Endometrial microvascular endothelial cells (primary cell): ENCODE data around the gene MCAT. TPM values are rescaled to one million over a fixed set of nuclear protein-coding genes. Genes with fewer than 3 reads are reported as not detected.

Experiments
- in situ Hi-C: cut with HindIII; loops from 2 replicates; pipeline ENCODE4 v1.10.0; 2017; ENCODE audit warnings: low sequenced_read_pairs, low pct_unique_long_range_greater_than_20kb; ENCODE audit errors: inconsistent ontology term
- total RNA-seq: library from RNA; depleted of rRNA; stranded (reverse); fragments of >200 nt; gene quantifications from one replicate; pipeline ENCODE4 v1.2.3, GENCODE V29; 2015; ENCODE audit errors: inconsistent ontology term

Gene MCAT
- total RNA-seq: 35.1 TPM

DNA sequence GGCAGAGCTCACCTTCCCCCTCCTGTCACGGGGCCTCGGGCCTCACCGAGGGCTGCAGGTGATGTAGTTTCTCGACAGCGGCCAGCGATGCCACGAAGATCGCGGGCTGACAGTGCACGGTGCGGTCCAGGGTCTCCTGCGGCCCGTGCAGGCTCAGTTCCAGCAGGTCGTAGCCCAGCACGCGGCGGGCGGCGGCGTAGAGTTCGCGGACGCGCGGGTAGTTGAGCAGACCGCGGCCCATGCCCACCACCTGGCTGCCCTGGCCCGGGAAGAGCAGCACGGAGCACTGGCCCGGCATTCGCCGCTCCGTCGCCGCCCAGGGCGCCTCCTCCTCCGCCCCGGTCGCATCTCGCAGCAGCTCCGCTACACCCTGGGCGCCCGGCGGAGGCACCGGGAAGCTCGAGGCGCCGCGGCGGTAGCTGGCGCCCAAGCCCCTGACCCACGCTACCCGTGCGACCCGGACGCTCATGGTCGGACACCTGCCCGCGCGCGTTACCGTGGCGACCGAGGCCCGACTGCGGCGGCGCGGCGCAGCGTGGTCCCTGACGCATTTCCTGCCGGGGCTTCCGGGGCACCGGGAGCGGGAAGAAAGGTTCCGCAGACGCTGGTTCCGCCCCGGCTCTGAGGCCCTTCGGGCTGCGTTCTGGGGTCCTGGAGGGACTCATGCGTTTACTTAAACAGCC lies at the start of gene MCAT:
MCAT (minus strand) TSS at position 519 of the 683 bp plus-strand sequence; CDS start at position 469, 50 bp downstream.
- in situ Hi-C loops: no loop called here

GRCh38 chr22:43191831-43192230 lies 48.6 kb upstream of the MCAT start:
- in situ Hi-C loops: no loop called here

DNA sequence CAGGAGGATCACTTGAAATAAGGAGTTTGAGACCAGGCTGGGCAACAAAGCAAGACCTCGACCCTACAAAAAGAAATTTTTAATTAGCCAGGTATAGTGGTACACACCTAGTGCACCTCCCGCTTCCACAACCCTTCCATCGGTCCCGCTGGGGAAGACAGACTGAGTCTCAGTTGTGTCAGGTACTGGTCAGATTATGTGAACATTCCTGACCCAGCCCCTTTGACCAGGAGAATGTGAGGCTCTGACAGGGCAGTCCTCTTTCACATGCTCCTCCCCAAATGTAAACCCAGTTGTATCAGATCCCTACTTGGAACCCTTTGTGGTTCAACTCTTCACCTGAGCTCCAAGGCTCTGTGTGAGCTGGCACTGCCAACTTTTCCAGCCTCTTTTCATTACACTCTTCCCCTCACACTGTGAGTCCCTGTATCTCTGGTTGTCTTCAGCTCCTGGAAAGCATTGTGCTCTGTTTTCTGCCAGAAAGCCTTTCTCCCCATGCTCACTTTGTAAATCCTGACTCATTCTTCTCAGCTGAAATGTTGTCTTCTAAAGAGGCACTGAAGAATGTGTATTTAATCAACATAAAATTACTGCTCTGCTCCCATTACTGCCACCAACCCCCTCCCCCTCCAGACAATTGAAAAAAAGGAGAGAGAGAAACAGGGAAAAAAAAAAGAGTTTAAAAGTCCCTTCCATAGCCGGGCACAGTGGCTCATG lies 45.8 kb upstream of the MCAT start:
- in situ Hi-C loops: no loop called here

DNA sequence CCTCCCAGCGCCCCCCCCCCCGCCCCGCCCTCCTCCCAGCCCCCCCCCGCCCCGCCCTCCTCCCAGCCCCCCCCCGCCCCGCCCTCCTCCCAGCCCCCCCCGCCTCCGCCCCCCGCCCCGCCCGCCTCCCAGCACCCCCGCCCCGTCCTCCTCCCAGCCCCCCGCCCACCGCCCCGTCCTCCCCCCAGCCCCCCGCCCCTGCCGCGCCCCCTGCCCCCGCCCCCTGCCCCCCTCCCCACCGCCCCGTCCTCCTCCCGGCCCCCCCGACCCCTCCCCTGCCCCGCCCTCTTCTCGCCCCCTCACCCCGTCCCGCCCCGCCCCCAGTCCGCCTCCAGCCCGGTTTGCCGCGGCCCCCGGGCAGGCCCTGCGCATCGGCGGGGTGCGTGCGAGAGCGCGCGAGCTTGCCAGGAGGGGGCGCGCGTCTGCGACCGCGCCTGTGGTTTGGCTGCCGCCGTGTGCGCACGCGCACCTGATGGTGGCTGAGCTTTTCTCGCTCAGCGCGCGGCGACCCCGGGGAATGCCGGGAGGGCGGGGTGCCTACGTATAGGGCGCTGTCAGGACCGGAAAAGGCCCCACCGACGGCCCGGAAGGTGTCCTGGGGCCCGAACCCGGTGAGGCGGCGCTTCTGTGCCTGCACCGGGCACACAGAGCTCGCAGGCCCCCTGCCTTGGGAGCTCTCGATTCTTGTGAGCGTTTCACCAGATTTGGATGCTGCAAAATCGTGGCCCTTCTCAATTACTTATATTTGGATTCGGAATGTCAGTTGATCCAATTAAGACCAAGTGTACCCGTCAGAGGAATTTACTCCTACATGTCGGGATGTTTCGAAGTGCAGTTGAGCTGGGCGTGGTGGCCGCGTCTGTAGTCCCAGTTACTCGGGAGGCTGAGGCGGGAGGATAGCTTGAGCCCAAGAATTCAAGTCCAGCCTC lies 44.2 kb upstream of the MCAT start:
- in situ Hi-C loops: no loop called here

- in situ Hi-C loops: no loop called here
Observed at GRCh38 chr22:43186272-43187170, 43.3 kb upstream of the MCAT start, which contains the start of gene TTLL12. TTLL12 (minus strand) TSS chr22:43187134; CDS start chr22:43187069, 65 bp downstream.

DNA sequence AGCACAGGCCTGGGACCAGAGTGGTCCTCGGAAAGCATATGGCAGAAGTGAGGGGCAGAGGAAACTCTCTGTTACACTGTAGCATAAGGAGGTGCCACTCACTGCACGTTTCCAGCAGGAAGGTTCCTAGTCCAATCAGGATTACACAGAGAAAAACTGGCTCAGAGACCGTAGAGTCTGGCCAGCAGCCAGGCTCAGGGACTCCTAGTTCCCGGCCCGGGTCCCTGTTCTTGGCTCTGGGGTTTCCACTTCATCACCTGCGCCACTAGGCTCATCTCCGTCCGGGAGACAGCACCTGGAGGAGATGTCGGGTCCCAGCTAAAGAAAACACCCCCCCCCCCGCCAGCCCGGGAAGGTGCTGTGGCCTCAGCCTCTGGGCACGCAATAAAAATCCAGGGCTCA lies 42.7 kb upstream of the MCAT start:
- in situ Hi-C loops: no loop called here

GRCh38 chr22:43183496-43184277 lies 40.5 kb upstream of the MCAT start:
- in situ Hi-C loops: no loop called here

DNA sequence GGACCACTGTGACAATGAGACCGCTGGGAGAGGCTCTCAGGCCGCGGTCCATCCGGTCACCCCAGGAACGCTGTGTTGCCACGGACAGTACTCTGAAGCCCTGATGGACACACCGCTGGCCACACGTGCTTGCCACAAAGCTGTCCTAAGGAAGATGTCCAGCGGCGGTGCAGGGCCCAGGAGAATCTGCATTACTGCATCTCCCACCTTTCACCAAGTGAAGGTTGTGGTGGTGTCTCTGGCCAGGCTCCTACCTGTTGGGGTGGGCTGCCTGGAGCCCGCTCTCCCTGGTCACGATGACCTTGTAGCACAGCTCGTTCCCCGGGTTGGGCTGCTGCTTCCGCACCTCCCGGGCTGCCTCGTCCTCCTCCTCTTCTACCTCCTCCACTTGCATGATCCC lies 39.5 kb upstream of the MCAT start:
- in situ Hi-C loops: no loop called here

- in situ Hi-C loops: no loop called here
Observed at GRCh38 chr22:43182118-43182517, 38.9 kb upstream of the MCAT start.

DNA sequence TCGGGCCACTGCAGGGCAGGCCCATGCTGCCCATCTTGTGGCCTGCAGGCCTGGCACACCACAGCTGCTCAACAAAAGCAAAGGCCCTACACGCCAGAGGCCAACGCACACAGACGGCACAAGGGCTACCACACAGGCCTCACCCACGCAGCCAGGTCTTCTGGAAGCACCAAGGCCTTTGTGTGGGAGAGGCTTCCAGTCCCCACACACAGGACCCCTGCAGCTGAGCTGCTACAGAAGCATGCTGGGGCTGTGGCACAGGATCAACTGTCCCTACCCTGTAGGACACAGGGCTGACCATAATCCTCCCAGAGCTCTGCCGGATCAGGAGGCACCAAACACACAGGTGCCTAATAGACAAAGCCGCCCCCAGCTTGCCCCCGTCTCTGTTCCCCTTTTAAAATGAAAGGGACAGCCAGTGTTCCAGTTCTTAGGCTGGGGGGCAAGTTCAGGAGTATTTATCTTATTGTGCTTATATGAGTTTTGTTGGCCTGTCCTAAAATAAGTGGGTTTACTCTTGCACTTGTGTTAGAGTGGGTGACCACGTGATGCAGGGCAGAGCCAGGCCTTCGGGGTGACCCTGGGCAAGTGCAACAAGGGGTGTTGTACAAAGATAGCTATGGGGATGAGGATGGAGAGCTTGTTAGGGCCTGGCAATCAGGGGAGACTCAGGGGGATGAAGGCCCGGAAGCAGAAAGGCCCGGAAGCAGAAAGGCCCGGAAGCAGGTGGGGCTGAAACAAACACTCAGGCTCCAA lies 38.3 kb upstream of the MCAT start:
- in situ Hi-C loops: no loop called here

DNA sequence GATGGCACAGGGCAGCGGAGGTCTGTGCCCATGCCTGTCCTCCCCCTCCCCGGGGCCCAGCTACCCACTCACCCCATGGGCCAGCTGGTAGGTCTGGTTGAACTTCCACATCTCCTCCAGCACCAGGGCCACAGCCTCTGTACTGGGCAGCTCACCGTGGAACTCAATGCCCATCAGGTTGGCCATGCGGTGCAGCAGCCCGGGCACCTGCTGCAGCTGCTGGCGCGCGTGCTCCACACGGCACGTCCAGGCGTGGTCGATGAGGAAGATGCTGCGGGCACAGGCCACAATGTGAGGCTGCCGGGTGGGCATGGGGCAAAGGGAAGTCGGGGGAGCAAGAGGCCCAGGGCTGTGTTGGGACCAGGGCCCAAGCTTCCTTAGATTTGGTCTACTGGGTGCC lies 37.5 kb upstream of the MCAT start:
- in situ Hi-C loops: no loop called here

DNA sequence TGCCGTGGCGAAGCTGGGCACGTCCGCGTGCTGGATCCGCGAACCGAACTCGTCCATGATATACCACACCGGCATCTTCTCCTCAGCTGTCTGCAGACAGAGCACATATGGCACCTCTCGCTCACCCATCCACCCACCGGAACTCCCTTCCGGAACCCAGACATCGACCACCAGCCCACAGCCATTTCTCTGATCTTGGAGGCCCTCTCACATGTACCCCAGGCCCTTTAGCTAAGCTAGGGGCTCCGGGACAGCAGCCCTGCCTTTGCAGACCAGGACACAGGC lies 36.7 kb upstream of the MCAT start:
- in situ Hi-C loops: no loop called here

GRCh38 chr22:43179146-43179910 lies 36.1 kb upstream of the MCAT start:
- in situ Hi-C loops: no loop called here

- in situ Hi-C loops: no loop called here
Observed at GRCh38 chr22:43177479-43177878, 34.3 kb upstream of the MCAT start.

- in situ Hi-C loops: no loop called here
Observed at GRCh38 chr22:43176090-43176489, 32.9 kb upstream of the MCAT start.

DNA sequence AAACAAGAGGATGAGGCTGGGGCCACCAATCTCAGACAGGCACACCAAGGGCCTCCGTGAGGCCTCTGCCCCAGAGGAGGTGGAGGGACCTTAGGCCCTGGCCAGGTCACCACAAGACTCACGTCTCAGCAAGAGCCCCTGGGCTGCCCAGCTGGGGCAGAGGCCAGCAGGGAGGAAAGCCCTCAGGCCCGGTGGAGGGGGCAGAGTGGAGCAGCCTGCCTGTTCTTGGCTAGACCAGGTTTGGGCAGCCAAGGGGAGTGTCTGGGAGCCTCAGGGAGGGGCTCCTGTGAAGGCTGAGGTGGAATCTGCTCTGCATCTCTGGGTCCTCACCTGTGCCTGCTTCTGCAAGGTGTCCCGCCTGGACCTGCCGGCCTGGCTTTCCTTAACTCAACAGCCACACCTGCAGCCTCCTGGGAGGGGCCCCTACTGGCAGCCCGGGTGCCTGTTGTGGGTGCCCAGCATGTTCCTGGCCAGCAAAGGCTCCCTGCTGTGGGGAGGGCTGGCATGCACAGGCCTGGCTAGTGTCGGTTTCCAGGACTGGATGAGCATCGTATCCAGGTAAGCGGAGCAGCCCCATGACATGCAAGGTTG lies 31.8 kb upstream of the MCAT start:
- in situ Hi-C loops: no loop called here
